ENCODE measurements around the gene SERPINA6.
"Not testable (repeated sequence)": the region's sequence is repeated elsewhere in the genome, so short reads cannot be mapped to it uniquely, and the experiment has no call there.

Gene SERPINA6

DNA sequence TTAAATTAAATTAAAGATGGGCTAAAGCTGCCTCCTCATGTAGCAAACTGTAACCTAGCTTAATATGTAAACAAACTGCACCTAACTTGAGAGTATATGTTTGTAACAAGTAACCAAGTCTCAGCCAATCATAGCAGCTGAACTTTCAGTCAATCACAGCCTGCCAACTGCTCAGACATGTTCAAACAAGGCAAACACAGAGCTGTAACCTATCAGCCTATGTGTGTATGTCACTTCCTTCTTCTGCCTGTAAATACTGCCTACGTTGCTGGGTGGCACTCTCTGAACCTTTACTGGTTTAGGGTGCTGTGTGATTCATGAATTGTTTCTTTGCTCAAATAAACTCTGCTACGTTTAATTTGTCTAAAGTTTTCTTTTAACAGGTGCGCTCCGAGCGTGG is 2.9 kb downstream of the SERPINA6 start:
- DNase-seq, result no peak

GRCh38 chr14:94317259-94317658 is 5.9 kb downstream of the SERPINA6 start:
- no peak for DNase-seq

- DNase-seq, result no peak
Measured at GRCh38 chr14:94316692-94317091, 6.4 kb downstream of the SERPINA6 start.

DNA sequence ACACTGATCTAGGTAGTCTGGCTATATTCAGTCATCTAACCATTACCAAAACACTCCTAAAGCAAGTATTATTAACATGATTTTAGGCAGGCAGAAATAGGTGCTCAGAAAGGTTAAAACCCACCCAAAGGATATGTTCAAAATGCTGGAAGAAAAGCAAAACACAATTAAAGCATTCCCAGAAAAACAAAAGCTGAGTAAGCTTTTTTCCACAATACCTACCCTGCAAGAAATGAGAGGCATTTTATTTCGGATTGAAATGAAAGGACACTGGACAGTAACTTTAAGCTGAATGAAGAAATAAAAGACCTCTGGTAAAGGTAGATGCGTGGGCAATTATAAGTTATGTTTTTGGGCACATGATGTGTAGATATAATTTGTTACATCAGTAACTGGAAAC is 8.2 kb downstream of the SERPINA6 start:
- no peak for DNase-seq

DNA sequence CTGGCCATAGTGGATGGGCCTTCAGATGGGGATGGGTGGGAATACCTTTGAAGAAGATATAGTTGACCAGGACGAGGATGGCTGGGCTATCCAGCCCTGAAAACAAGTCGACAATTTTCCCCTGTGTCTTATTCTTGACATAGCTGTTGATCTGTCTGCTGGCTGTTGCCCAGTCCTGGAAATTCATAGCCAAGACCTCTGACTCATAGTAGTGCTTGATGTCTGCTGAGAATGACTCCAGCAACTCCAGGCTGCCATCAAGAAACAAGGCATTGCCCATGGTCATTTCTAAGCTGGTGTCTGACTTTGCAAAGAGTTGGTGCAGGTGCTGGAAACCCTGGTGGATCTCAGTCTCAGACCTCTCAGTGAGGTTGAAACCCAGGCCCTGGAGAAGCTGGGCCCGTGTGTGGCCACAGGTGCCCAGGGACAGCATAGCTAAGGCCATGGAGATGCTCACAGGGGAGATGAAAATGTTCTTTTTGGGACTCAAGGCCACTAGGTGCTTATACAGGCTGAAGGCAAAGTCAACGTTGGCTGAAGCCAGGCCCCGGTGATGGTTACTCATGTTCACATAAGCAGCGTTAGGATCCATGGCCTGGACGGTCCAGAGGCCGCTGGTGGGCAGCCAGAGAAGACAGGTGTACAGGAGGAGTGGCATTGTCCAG is 9.0 kb downstream of the SERPINA6 start:
- DNase-seq, result no peak

DNA sequence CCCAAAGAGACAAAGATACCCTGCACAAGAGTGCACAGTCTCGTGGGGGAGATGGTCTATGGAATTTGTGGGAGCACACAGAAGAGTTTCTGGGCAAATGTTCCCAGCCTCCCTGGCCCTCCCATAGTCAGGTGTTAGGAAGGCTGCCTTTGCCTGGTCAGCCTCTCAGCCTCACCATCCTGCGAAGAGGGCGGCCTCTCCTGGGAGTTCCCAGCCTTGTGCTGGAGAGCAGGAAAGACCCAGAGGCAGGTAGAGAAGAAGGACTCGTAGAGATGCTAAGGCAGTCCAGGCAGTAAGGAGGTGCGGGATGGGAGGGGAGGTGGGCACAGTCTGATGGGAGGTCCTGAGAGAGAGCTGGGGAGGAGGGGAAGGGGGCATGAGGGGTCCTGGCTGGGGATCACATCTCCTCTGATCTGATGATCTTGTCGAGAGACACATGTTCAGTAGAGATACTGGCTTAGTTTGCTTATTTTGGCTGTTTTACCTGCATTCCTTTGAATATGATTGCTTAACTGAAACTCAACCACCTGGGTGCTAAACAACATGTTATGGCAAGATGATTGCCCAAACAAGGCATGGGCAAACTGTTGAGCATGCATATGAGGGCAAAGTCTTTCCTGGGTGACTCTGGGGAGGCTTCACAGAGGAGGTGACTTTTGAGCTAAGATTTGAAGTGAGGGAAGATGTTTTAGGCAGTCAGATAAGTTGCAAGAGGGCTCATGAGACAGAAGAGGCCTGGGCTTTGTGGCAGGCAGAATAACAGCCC is 10.5 kb downstream of the SERPINA6 start:
- no peak for DNase-seq

- DNase-seq, result no peak
Measured at GRCh38 chr14:94310248-94310647, 12.9 kb downstream of the SERPINA6 start.

DNA sequence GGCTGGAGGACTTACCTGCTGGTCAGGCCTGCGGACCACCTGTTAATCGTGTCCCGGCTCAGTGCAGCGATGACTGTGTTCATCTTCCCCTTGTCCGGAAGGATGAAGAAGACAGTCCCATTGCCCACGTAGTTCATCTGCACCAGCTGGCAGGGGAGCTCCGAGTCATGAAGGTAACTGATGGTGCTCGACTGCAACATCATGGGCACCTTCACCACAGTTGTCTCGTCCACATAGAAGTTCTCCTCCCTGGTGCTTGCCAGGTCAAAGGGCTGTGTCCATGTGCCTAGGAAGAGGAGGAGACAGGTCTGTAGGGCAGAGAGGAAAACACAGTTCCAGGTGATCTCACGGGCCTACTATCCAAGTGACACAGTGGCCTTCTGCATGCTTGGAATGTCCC is 13.4 kb downstream of the SERPINA6 start:
- no peak for DNase-seq

- DNase-seq, result no peak
Measured at GRCh38 chr14:94307410-94307992, 15.6 kb downstream of the SERPINA6 start.

GRCh38 chr14:94306047-94306978 is 16.8 kb downstream of the SERPINA6 start:
- no peak for DNase-seq

DNA sequence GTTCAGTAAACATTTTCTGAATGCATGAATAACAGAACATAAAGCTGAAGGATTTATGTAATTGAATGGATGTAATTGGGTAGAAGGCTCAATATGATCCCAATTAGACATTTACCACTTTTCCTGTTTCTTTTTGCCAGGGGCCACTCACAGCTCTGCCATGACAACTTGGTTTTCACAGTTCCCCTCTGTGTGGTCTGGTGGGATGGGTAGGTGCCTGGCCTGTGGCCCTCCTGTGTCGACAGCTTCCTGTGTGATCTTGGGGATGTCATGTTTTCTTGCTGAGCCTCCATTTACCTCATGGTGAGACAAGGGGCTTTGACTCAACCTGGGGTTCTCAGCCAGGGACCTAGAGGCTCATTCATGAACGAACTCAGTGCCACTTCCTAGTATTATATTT is 17.5 kb downstream of the SERPINA6 start:
- DNase-seq, result no peak

- DNase-seq, result no peak
Measured at GRCh38 chr14:94304243-94304642, 18.9 kb downstream of the SERPINA6 start.

DNA sequence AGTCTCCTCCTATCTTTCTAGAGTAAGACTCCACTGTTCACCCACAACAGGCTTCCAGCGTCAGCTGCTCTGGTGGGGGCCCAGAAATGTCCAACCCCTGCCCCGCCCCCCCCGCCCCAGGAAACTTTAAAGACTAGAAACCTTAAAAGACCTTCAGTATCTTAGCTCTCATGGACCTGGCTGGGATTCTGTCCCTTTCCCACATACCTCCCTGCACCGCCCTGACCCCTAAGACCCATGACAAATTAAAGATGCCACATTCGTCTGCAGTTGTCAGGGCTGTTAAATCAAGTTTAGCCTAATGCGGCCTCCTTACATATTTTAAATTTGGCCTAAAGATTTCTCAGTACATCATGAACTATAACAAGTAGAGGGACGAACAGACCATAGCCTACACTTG is 20.0 kb downstream of the SERPINA6 start:
- no peak for DNase-seq

GRCh38 chr14:94298130-94298529 is 25.0 kb downstream of the SERPINA6 start:
- DNase-seq, result no peak

- DNase-seq, result not testable (repeated sequence)
Measured at GRCh38 chr14:94296181-94296545, 27.0 kb downstream of the SERPINA6 start.

DNA sequence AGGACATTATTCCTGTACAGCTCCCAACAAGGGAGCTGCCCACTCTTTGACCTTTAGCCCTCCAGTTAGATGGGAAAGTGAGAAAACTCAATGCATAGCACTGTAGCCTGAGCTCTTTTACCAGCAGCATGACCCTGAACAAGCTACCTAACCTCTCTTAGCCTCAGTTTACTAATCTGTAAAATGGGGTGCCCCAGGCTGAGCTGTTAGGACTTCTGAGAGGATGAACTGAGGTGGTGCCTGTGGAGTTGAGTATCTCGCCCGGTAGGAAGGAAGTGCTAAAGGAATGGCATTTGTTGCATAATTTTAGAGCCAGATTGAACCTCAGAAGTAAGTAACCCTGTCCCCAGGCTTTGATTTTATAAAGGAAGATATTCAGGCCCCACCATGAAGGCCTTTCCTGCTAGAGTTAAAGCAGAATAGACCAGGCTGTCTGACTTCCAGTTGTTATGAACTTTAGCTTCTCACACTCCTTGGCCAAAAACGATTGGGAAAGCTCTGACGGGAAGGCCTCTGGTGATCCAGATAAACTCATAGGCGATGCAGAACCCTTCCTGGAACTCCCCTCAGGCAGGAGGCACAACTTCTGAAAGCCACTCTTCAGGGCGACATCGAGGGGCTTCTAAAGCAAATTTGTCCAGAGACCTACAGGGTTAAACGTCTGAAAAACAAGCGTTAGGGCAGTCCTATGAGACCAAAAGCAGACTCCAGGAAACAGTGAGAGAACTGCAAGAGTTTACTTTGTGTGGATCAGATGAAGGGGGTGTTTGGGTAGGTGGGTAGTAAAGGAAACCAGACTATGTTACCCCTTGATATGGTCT is 27.6 kb downstream of the SERPINA6 start:
- no peak for DNase-seq

DNA sequence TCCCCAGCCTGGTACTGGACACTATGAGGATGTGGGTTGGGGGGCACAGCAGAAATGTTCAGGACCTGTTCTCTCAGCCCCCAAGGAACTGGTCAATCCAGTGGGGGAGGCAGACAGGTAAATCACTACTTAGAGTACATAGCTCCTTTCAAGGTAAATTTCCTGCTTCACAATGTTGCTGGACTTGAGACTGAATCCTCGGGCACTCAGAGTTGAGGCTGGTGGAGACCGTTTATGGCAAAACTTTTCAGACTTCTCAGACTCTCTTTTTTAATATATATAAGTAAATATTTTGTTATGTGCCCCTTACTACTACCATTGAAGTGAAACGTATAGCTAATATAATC is 29.6 kb downstream of the SERPINA6 start:
- DNase-seq, result no peak

DNA sequence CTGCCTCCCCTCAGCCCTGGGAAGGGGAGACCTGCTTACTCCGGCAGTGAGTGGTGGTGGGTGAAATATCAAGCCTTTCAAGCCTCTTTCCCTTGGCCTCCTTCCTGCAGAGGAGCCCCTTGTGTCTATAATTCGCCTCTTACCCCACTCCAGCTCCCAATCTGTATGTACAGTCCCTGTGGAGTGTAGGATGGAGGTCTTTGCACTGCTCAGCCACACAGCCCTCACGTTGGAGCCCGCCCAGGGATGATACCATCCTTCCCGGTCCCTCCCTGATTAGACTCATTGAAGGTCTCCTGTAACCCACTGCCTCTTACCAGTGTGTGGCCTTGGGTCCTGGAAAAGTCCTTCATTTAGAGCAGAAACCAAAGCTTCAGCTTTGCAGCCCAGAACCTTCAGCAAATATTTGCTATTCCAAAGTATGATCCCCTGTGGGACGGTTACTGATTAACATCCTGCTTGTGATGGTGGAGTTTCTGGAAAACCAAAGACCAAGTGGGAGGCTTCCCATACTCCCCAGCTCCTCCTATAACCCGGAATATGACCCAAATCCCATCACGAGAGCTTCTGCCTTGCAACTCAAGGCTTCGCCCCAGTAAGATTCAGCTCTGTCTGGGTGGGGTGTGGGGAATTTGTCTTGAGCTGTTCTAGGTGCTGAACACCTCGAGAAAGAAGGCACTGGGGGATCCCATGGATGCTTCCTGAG is 30.1 kb downstream of the SERPINA6 start, which contains the start of gene SERPINA10:
TSS of gene SERPINA10 (minus strand) at position 397 of the 706 bp plus-strand sequence. CDS start 2,675 bp downstream, outside the sequence.
- no peak for DNase-seq

GRCh38 chr14:94292526-94292871 is 30.6 kb downstream of the SERPINA6 start:
- DNase-seq, result no peak

GRCh38 chr14:94291906-94292525 is 31.1 kb downstream of the SERPINA6 start:
- no peak for DNase-seq
